ENCODE data around the gene LHFPL6.

LHFPL6 gene

DNA sequence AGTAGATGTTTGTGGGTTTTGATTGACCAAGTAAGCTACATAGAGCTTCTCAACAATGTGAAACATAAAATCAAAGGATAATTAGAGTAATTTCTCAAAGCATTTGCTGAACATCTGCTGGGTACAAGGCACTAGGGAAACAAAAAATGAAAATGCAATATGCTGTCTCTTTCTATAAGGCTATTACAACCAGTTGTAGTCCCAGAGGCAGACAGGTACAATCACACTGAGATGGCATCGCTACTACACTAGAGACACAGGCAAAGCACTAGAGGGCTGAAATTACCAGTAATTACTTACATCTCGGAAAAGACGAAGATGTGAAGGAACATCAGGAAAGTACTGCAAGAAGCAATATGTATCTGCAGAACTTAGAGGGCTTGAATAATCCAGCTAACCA, 133.3 kb downstream of the LHFPL6 start:
- ChIA-PET POLR2A (no interaction called here), CTCF (no interaction called here)
- no peak for DNase-seq (ENCODE audit: extremely low spot score)
- TF ChIP-seq PKNOX1 (IDR thresholded peaks at IDR 0.05) (no peak), BHLHE40 (IDR thresholded peaks at IDR 0.05; ENCODE audit: borderline replicate concordance) (no peak)

GRCh38 chr13:39468306-39468705, 134.7 kb downstream of the LHFPL6 start:
- CTCF ChIA-PET = interaction anchor here (1.2 kb wide), 1 partner anchor 148 kb away, joined by 3 read pairs; no protein-coding TSS in a partner anchor
- POLR2A ChIA-PET = no interaction called here
- TF ChIP-seq NFRKB (IDR thresholded peaks at IDR 0.05) (no peak), SUZ12 (IDR thresholded peaks at IDR 0.05) (no peak), ZNF384 (IDR thresholded peaks at IDR 0.05) (no peak), CTBP1 (IDR thresholded peaks at IDR 0.05; ENCODE audit: borderline replicate concordance) (no peak), HDGF (IDR thresholded peaks at IDR 0.05; ENCODE audit: borderline replicate concordance) (no peak), BHLHE40 (IDR thresholded peaks at IDR 0.05; ENCODE audit: borderline replicate concordance) (no peak), FOXA1 (IDR thresholded peaks at IDR 0.05) (no peak), PKNOX1 (IDR thresholded peaks at IDR 0.05) (no peak), FOXK2 (IDR thresholded peaks at IDR 0.05) (no peak), FOXM1 (IDR thresholded peaks at IDR 0.05; ENCODE audit: borderline replicate concordance) (no peak)
- DNase-seq (ENCODE audit: extremely low spot score) = no peak

DNA sequence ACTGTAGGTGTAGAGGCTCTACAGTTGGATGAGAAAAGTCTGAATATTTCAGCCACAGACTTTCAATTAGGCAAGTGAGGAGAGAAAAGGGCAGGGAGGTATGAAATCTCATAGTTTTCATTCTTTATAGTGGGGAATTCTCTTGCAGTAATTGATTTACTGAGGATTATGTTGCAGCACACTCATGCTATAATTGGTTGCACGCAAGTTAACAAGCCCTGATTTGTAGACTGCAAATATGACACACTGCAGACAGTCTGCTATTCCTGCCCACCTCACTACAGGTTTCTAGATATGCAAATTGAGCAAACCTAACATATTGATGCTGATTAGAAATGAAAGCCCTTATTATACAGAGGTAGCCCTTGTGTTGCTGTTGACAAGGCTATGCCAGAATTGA, 139.4 kb downstream of the LHFPL6 start:
- POLR2A ChIA-PET = no interaction called here

GRCh38 chr13:39462906-39463305, 140.1 kb downstream of the LHFPL6 start:
- ChIA-PET CTCF (no interaction called here), POLR2A (no interaction called here)
- no peak for DNase-seq (ENCODE audit: extremely low spot score)
- TF ChIP-seq L3MBTL2 (conservative IDR thresholded peaks at IDR 0.05) (no peak), TARDBP (IDR thresholded peaks at IDR 0.05) (no peak), ZNF384 (IDR thresholded peaks at IDR 0.05) (no peak), NFRKB (IDR thresholded peaks at IDR 0.05) (no peak), SP1 (IDR thresholded peaks at IDR 0.05) (no peak), CTBP1 (IDR thresholded peaks at IDR 0.05; ENCODE audit: borderline replicate concordance) (no peak), BHLHE40 (IDR thresholded peaks at IDR 0.05; ENCODE audit: borderline replicate concordance) (no peak), HDGF (IDR thresholded peaks at IDR 0.05; ENCODE audit: borderline replicate concordance) (no peak), FOXK2 (IDR thresholded peaks at IDR 0.05) (no peak), LEF1 (IDR thresholded peaks at IDR 0.05; ENCODE audit: borderline replicate concordance) (no peak), ELF4 (IDR thresholded peaks at IDR 0.05) (no peak), FOXA1 (IDR thresholded peaks at IDR 0.05) (no peak), PKNOX1 (IDR thresholded peaks at IDR 0.05) (no peak), ARNT (IDR thresholded peaks at IDR 0.05) (no peak), SUZ12 (IDR thresholded peaks at IDR 0.05) (no peak), FOXM1 (IDR thresholded peaks at IDR 0.05; ENCODE audit: borderline replicate concordance) (no peak)

More for the DNA sequence above, 139.4 kb downstream of the LHFPL6 start:
- CTCF ChIA-PET = no interaction called here
- no peak for TF ChIP-seq CTBP1 (IDR thresholded peaks at IDR 0.05; ENCODE audit: borderline replicate concordance)
- TF ChIP-seq HDGF (IDR thresholded peaks at IDR 0.05; ENCODE audit: borderline replicate concordance) = no peak
- TF ChIP-seq ARNT (IDR thresholded peaks at IDR 0.05) = no peak
- TF ChIP-seq ELF4 (IDR thresholded peaks at IDR 0.05) = no peak
- TF ChIP-seq FOXA1 (IDR thresholded peaks at IDR 0.05) = no peak
- TF ChIP-seq FOXK2 (IDR thresholded peaks at IDR 0.05) = no peak
- no peak for TF ChIP-seq TARDBP (IDR thresholded peaks at IDR 0.05)
- no peak for TF ChIP-seq SP1 (IDR thresholded peaks at IDR 0.05)
- TF ChIP-seq SUZ12 (IDR thresholded peaks at IDR 0.05) = no peak
- no peak for TF ChIP-seq BHLHE40 (IDR thresholded peaks at IDR 0.05; ENCODE audit: borderline replicate concordance)
- TF ChIP-seq L3MBTL2 (conservative IDR thresholded peaks at IDR 0.05) = no peak
- TF ChIP-seq LEF1 (IDR thresholded peaks at IDR 0.05; ENCODE audit: borderline replicate concordance) = no peak
- TF ChIP-seq ZNF384 (IDR thresholded peaks at IDR 0.05) = no peak
- no peak for TF ChIP-seq PKNOX1 (IDR thresholded peaks at IDR 0.05)
- TF ChIP-seq FOXM1 (IDR thresholded peaks at IDR 0.05; ENCODE audit: borderline replicate concordance) = no peak
- TF ChIP-seq NFRKB (IDR thresholded peaks at IDR 0.05) = no peak
- DNase-seq (ENCODE audit: extremely low spot score) = no peak

- CTCF ChIA-PET = no interaction called here
- POLR2A ChIA-PET = no interaction called here
- TF ChIP-seq SP1 (IDR thresholded peaks at IDR 0.05) = no peak
- no peak for TF ChIP-seq HDGF (IDR thresholded peaks at IDR 0.05; ENCODE audit: borderline replicate concordance)
- TF ChIP-seq SUZ12 (IDR thresholded peaks at IDR 0.05) = no peak
- no peak for TF ChIP-seq BHLHE40 (IDR thresholded peaks at IDR 0.05; ENCODE audit: borderline replicate concordance)
- no peak for TF ChIP-seq NFRKB (IDR thresholded peaks at IDR 0.05)
- no peak for TF ChIP-seq FOXM1 (IDR thresholded peaks at IDR 0.05; ENCODE audit: borderline replicate concordance)
- TF ChIP-seq LEF1 (IDR thresholded peaks at IDR 0.05; ENCODE audit: borderline replicate concordance) = no peak
- no peak for TF ChIP-seq TARDBP (IDR thresholded peaks at IDR 0.05)
- no peak for TF ChIP-seq CTBP1 (IDR thresholded peaks at IDR 0.05; ENCODE audit: borderline replicate concordance)
- TF ChIP-seq FOXA1 (IDR thresholded peaks at IDR 0.05) = no peak
- no peak for TF ChIP-seq ARNT (IDR thresholded peaks at IDR 0.05)
- no peak for TF ChIP-seq ZNF384 (IDR thresholded peaks at IDR 0.05)
- TF ChIP-seq ELF4 (IDR thresholded peaks at IDR 0.05) = no peak
- no peak for TF ChIP-seq PKNOX1 (IDR thresholded peaks at IDR 0.05)
- no peak for TF ChIP-seq L3MBTL2 (conservative IDR thresholded peaks at IDR 0.05)
- DNase-seq (ENCODE audit: extremely low spot score) = no peak
Observed at GRCh38 chr13:39462428-39462827, 140.6 kb downstream of the LHFPL6 start.

All from HEK293T (cell line).